HepG2 (cell line): Measurements from ENCODE around the gene PLA2G4F. TPM values are rescaled to one million over a fixed set of nuclear protein-coding genes. Genes with fewer than 3 reads are reported as not detected.

ENCODE experiments used
- ATAC-seq: fragments of 200-7000 bp; cut with Tn5 transposase; 3 replicates; pipeline ENCODE4 v1.9.1; 2020; ENCODE audit warnings: mild to moderate bottlenecking, moderate library complexity
- BruUV-seq: library from RNA; stranded (reverse); fragments of 400-500 nt; replicated peaks from 2 replicates; lab custom pipeline; 2021; lab: Mats Ljungman, UMichigan
- CTCF ChIA-PET: fragments of 300-600 bp; formaldehyde crosslinking; extraction: SDS; loops from one replicate; lab custom pipeline; 2021; ENCODE audit warnings: low total read pairs, inconsistent platforms, low intra/inter-chr PET ratio; lab: Yijun Ruan, JAX
- POLR2A ChIA-PET: fragments of 350-600 bp; sonication (Branson Sonifier 250); formaldehyde crosslinking; loops from one replicate; lab custom pipeline; 2020; ENCODE audit warnings: antibody characterized with exemption, inconsistent platforms; lab: Yijun Ruan, JAX
- DNase-seq: peaks from one replicate; pipeline ENCODE4 v3.0.0-alpha.2; 2015; ENCODE audit warnings: low spot score
- FAIRE-seq: peaks from 3 replicates; lab custom pipeline; 2011; peaks lifted over from hg19 to GRCh38; lab: Jason Lieb, UNC
- H2AFZ ChIP-seq: one replicate; pipeline ENCODE4 v1.6.1; 2011; ENCODE audit warnings: low read length, inconsistent platforms
- H3K27ac ChIP-seq: fragments of 300-600 bp; 3 replicates; pipeline ENCODE4 v1.8.0; 2011; ENCODE audit warnings: mixed run types, mild to moderate bottlenecking, mixed read lengths, low read length, inconsistent platforms; ENCODE audit not compliant: insufficient read depth; ENCODE audit errors: extremely low read length
- H3K27me3 ChIP-seq, 2 experiments: fragments of 200-600 bp in 1 of 2; 2 replicates in 1 of 2; 3 replicates in 1 of 2; pipeline versions ENCODE4 v1.6.0 to v1.8.0; 2011; ENCODE audit warnings: low read length in 2 of 2, mild to moderate bottlenecking in 2 of 2, moderate library complexity in 2 of 2, inconsistent platforms in 1 of 2; ENCODE audit not compliant: insufficient read depth in 2 of 2, control insufficient read depth in 1 of 2
- H3K36me3 ChIP-seq, 2 experiments: fragments of 200-600 bp in 1 of 2; replicated peaks in 1 of 2; 2 replicates in 1 of 2; 3 replicates in 1 of 2; pipeline versions ENCODE4 v1.5.1 to v1.8.0; 2011; ENCODE audit warnings: low read length in 2 of 2, inconsistent platforms in 1 of 2; ENCODE audit not compliant: insufficient read depth in 2 of 2, control insufficient read depth in 1 of 2
- H3K4me1 ChIP-seq: 2 replicates; pipeline ENCODE4 v1.5.1; 2012; ENCODE audit warnings: low read length, inconsistent platforms; ENCODE audit not compliant: insufficient read depth
- H3K4me2 ChIP-seq: 2 replicates; pipeline ENCODE4 v1.6.0; 2011; ENCODE audit warnings: low read depth, low read length, inconsistent platforms
- H3K4me3 ChIP-seq, 3 experiments: fragments of 200-600 bp in 1 of 3; sonication (generic), shearing (Covaris generic) in 1 of 3; replicated peaks in 1 of 3; 2 replicates each; pipeline ENCODE4 v1.5.1; 2011 to 2016; ENCODE audit warnings: low read length in 3 of 3, inconsistent platforms in 2 of 3, low read depth in 2 of 3, mild to moderate bottlenecking in 2 of 3, control low read depth in 1 of 3, mixed read lengths in 1 of 3; ENCODE audit not compliant: insufficient read depth in 1 of 3
- H3K79me2 ChIP-seq: one replicate; pipeline ENCODE4 v1.6.1; 2011; ENCODE audit warnings: low read length, inconsistent platforms; ENCODE audit not compliant: insufficient read depth
- H3K9ac ChIP-seq: 2 replicates; pipeline ENCODE4 v1.6.0; 2011; ENCODE audit warnings: mild to moderate bottlenecking, low read depth, low read length, inconsistent platforms; ENCODE audit not compliant: insufficient read depth
- H3K9me3 ChIP-seq: 2 replicates; pipeline ENCODE4 v1.5.1; 2012; ENCODE audit warnings: mild to moderate bottlenecking, low read length
- H4K20me1 ChIP-seq: 2 replicates; pipeline ENCODE4 v1.6.0; 2011; ENCODE audit warnings: inconsistent platforms, mild to moderate bottlenecking, low read length, moderate library complexity; ENCODE audit not compliant: insufficient read depth
- HNRNPH1 ChIP-seq: fragments of 200-400 bp; formaldehyde crosslinking; optimal IDR thresholded peaks from 2 replicates; pipeline ENCODE3; 2017; ENCODE audit warnings: mild to moderate bottlenecking, low read depth, low read length
- PHB2 ChIP-seq: fragments of 450-650 bp; IDR thresholded peaks from 2 replicates; pipeline ENCODE4 v1.6.1; 2018; ENCODE audit not compliant: partially characterized antibody
- REL ChIP-seq: sonication (generic); formaldehyde crosslinking; conservative IDR thresholded peaks from 2 replicates; pipeline ENCODE4 v1.8.0; 2022; ENCODE audit warnings: mild to moderate bottlenecking, missing genetic modification reagents, moderate library complexity
- ZNF720 ChIP-seq: sonication (generic); formaldehyde crosslinking; IDR thresholded peaks from 2 replicates; pipeline ENCODE4 v1.4.0; 2020; ENCODE audit warnings: missing genetic modification reagents
- ZNF775 ChIP-seq: sonication (generic); formaldehyde crosslinking; IDR thresholded peaks from 2 replicates; pipeline ENCODE4 v1.4.0; 2020; ENCODE audit warnings: missing genetic modification reagents, mild to moderate bottlenecking, moderate library complexity, borderline replicate concordance
- ZNF790 ChIP-seq: sonication (generic); formaldehyde crosslinking; IDR thresholded peaks from 2 replicates; pipeline ENCODE4 v1.8.0; 2022; ENCODE audit warnings: missing genetic modification reagents, mild to moderate bottlenecking, borderline replicate concordance
- WGBS: methylation state at CpG from one replicate; pipeline ENCODE4 v1.1.6; 2017; ENCODE audit warnings: low lambda C conversion rate; 5-methylcytosine and 5-hydroxymethylcytosine counted together
- in situ Hi-C: cut with HindIII; loops from 2 replicates; pipeline ENCODE4 v1.10.0; 2017; ENCODE audit warnings: low pct_unique_long_range_greater_than_20kb; ENCODE audit not compliant: extremely low pct_ligation_motif_present
- intact Hi-C: fragments of 100-400 bp; cut with micrococcal nuclease; formaldehyde crosslinking; loops from one replicate; pipeline ENCODE4 v1.10.0; 2022; ENCODE audit not compliant: unreplicated experiment
- polyA plus RNA-seq, 8 experiments: library from polyadenylated mRNA; depleted of rRNA in 3 of 8; stranded (reverse) in 7 of 8; unstranded in 1 of 8; fragments of >200 nt; fragmentation: Illumina TruSeq in 4 of 8; extraction: Trizol in 4 of 8; gene quantifications; 2 replicates each; pipeline versions ENCODE4 v1.2.1 to v1.2.3, GENCODE V29; 2011 to 2016; ENCODE audit warnings: low read depth in 4 of 8, missing spikeins in 1 of 8, mixed read lengths in 1 of 8; ENCODE audit not compliant: insufficient read depth in 1 of 8
- total RNA-seq, 5 experiments: library from RNA; depleted of rRNA; stranded (reverse); fragments of >200 nt; fragmentation: Illumina TruSeq; extraction: Trizol; gene quantifications; 2 replicates each; pipeline ENCODE4 v1.2.3, GENCODE V29; 2016; ENCODE audit warnings: low read depth in 1 of 5
- TF ChIP-seq, protein P1 (sequence below): sonication (generic); formaldehyde crosslinking; IDR thresholded peaks from 2 replicates; pipeline ENCODE4 v1.4.0; 2020; ENCODE audit warnings: missing genetic modification reagents

The PLA2G4F gene
- total and polyA plus RNA-seq, 2 of the 13 experiments (the other 11 are each of a cell fraction or from before 2014, with no cell fraction given), result 0.07 TPM; not detected in 1

DNA sequence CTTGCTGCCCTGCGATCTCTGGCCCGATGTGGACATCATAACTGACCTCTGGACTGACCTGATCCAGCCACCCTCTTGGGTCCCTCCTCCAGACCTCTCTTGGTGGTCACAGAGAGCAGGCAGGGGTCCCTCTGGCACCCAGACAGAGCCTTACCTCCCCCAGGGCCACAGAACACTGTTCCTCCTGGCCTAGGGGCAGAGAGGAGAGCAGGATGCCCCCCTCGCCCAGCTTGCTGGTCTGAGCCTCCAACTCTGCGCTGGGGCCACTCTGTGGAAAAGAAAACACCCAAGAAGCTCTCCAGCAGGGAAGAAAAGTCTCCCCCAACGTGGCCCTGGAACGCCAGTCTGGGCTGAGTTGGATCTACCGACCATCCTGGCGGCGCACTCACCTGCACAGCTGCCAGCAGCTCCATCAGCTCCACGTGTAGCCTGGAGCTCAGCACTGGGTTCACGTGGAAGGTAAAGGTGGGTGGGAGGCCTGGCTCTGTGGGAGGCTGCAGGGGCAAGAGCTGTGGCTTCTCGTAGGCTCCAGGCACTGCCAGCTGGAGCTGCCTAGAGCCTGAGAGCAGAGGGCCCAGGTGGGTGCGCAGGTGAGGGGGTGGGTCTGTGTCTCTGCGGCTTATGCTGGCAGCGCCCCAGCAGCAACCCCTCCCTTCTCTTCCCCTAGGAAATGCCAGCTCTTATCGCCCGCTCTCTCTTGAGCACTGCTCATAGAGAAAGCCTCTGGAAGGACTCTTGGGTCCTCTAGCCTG, 6.0 kb downstream of the PLA2G4F start:
- Histone ChIP-seq H4K20me1 (no peaks in the 10 kb centered on the region), H2AFZ (no peak overlapping the region), H3K4me2 (peak overlapping the region; percentile 29; the same call in 1 of the 2 replicates), H3K4me1 (peaks cover 52% of the 10 kb centered on the region), H3K27me3 (peaks cover 1 to 26% of the 10 kb centered on the region in 2 experiments; a peak in 4 of 5 replicates), H3K36me3 (no peaks in the 10 kb centered on the region), H3K9me3 (no peaks in the 10 kb centered on the region), H3K27ac (no peak overlapping the region), H3K79me2 (no peaks in the 10 kb centered on the region), H3K4me3 (no peak overlapping the region), H3K9ac (no peak overlapping the region)
- ChIA-PET POLR2A (no interaction called here), CTCF (no interaction called here)
- DNase-seq (no peak), FAIRE-seq (no peak), ATAC-seq (no peak; the same call in 2 of the 3 replicates)
- no TSS peak for BruUV-seq
- intact Hi-C loops (no loop called here), in situ Hi-C loops (no loop called here)
- 100% methylated on average over 2 of the region's 17 CpGs for WGBS
- TF ChIP-seq ZNF790 (CRISPR knock-in tag) (no peak), ZNF775 (CRISPR knock-in tag) (no peak), REL (no peak), PHB2 (no peak), ZNF720 (CRISPR knock-in tag) (no peak), HNRNPH1 (no peak)
- TF ChIP-seq, protein P1, sequence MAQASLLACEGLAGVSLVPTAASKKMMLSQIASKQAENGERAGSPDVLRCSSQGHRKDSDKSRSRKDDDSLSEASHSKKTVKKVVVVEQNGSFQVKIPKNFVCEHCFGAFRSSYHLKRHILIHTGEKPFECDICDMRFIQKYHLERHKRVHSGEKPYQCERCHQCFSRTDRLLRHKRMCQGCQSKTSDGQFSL (CRISPR knock-in tag), result no peak
